Cardiac fibroblast (primary cell): ENCODE data around the gene SLC35D3.
"Not testable (repeated sequence)": the region's sequence is repeated elsewhere in the genome, so short reads cannot be mapped to it uniquely, and the experiment has no call there.

Source experiments
- DNase-seq, 2 donors: peaks; one replicate each; pipeline versions ENCODE4 v3.0.0 to v3.0.0-alpha.2; 2010; ENCODE audit warnings: low read depth in 2 of 2
- H3K4me3 ChIP-seq, 2 donors: replicated peaks in 1 of 2; 1 replicate in 1 of 2; 2 replicates in 1 of 2; pipeline ENCODE4 v1.5.1; 2011; ENCODE audit warnings: low read depth in 2 of 2, low read length in 2 of 2, mild to moderate bottlenecking in 2 of 2, moderate library complexity in 1 of 2
- CTCF ChIP-seq: IDR thresholded peaks from one replicate; pipeline ENCODE4 v1.5.1; 2011; ENCODE audit warnings: low read depth, mild to moderate bottlenecking, low read length, inconsistent platforms

Gene SLC35D3

GRCh38 chr6:136956590-136957544, 34.8 kb downstream of the SLC35D3 start:
- H3K4me3 ChIP-seq: no peak overlapping the region
- no peak for TF ChIP-seq CTCF
- peak in 1 of 2 donors; percentile 3 for DNase-seq

GRCh38 chr6:136958168-136958567, 36.1 kb downstream of the SLC35D3 start:
- no peak for DNase-seq
- no peak overlapping the region for H3K4me3 ChIP-seq
- no peak for TF ChIP-seq CTCF

- DNase-seq: no peak
- H3K4me3 ChIP-seq: no peak overlapping the region
- TF ChIP-seq CTCF: no peak
Measured at GRCh38 chr6:136959471-136959891, 37.4 kb downstream of the SLC35D3 start.

- DNase-seq, H3K4me3 ChIP-seq: not testable (repeated sequence)
Measured at GRCh38 chr6:136959935-136960334, 37.8 kb downstream of the SLC35D3 start.

- DNase-seq: no peak
- no peak overlapping the region for H3K4me3 ChIP-seq
- TF ChIP-seq CTCF: no peak
Measured at GRCh38 chr6:136960781-136961180, 38.7 kb downstream of the SLC35D3 start.

- no peak for TF ChIP-seq CTCF
- no peak overlapping the region for H3K4me3 ChIP-seq
- DNase-seq: no peak
Measured at GRCh38 chr6:136961848-136962247, 39.7 kb downstream of the SLC35D3 start.

- no peak overlapping the region for H3K4me3 ChIP-seq
- no peak for TF ChIP-seq CTCF
- DNase-seq: peak in 1 of 2 donors; percentile 12
Measured at GRCh38 chr6:136962661-136963060, 40.6 kb downstream of the SLC35D3 start.
